ENCODE results near the gene C8A.

Gene C8A

GRCh38 chr1:56897150-56898004, 42.8 kb downstream of the C8A start:
- DNase-seq: no peak

DNA sequence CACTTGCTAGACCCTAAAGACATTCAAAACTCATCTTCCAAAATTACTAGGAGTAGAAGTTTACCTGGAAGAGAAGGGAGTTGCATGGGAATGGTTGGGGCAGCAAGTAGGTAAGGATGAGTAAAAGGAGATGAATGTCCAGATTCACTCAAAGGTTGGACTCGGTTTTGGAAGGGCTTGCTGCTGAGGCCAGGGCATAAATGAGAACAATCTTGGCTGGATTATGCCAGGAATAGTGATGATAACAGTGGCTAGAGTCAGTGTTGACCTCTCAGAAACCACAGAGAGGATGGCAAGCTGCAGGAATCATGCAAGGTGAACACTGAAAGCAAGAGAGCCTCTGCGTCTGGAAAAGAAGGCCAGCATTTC, 43.4 kb downstream of the C8A start:
- no peak for DNase-seq

- no peak for DNase-seq
These were observed 44.3 kb downstream of the C8A start for GRCh38 chr1:56898879-56899278.

GRCh38 chr1:56901716-56902115, 47.1 kb downstream of the C8A start:
- DNase-seq: no peak

- DNase-seq: no peak
These were observed 49.2 kb downstream of the C8A start for GRCh38 chr1:56903778-56904177.

DNA sequence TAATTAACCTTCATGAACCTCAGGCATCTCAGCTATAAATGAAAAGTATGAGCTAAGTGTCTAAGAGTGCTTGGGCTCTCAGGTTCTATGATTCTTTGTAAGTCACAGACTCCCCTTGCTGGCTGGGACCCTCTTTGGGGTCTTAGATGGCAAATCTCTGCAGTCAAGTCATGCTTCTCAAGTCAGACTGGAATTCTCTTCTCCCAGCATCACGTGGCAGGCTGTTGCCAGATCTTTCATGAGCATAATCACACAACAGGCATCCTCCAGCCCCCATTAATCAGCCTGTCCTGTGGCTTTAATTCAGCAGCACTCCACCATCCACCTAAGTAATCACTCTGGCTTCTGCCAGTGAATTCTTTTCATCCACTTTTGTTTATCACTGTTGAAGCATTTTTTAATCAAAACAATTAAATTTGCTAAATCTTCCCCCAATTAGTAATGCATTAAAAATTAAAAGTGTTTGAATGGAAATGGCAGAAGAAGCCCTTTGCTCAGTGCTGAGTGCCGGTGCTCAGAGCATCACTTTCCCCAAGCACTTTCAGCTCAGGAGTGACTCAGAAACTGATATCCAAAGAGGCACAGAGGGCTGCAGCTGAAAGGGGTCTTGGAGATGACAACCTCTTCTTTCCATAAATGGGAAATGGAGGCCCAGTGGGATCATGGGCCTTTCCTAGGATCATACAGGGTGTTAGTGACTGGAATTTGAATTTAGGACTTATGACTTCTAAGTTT, 50.2 kb downstream of the C8A start:
- DNase-seq: no peak

GRCh38 chr1:56905667-56906066, 51.1 kb downstream of the C8A start:
- DNase-seq: no peak

- DNase-seq: no peak
These were observed 54.1 kb downstream of the C8A start for GRCh38 chr1:56908619-56909221.

- no peak for DNase-seq
These were observed 55.9 kb downstream of the C8A start for GRCh38 chr1:56910441-56910985.

DNA sequence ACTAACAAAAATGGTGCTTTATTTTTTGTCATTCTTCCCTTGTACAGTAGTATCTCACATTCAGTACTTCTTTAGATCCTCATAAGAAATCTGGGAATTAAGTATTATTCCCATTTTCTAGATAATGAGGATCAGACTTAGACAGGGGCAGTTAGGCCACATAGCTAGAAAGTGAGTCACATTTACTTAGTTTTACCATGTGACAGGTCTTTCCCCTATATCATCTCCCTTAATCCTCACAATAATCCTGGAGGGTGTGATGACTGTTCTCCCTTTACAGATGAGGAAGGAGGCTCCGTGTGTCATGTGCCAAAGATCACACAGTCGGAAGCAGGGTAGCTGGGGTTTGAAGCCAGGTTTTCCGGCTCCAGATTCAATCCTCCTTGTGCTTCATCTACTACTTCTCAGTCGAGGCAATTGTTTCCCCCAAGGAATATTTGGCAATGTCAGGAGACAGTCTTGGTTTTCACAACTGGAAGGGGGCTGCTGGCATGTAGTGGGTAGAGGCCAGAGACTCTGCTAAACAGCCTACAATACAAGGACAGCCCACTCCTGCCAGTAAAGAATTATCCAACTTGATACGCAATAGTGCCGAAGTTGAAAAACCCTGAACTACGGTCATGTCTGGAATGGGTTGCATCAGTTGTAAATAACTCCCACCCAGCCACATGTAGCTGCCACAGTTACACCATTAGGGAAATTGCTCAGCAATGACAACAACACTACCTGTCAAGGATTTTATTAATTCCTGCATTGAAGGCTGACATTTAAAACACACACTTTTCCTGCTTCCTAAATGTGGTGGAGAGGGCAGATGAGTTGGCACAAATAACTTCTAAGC, 56.7 kb downstream of the C8A start:
- no peak for DNase-seq

GRCh38 chr1:56912325-56912724, 57.7 kb downstream of the C8A start:
- DNase-seq: no peak

- DNase-seq: no peak
These were observed 61.4 kb downstream of the C8A start for GRCh38 chr1:56915960-56916359.

GRCh38 chr1:56916630-56917029, 62.0 kb downstream of the C8A start:
- DNase-seq: no peak

DNA sequence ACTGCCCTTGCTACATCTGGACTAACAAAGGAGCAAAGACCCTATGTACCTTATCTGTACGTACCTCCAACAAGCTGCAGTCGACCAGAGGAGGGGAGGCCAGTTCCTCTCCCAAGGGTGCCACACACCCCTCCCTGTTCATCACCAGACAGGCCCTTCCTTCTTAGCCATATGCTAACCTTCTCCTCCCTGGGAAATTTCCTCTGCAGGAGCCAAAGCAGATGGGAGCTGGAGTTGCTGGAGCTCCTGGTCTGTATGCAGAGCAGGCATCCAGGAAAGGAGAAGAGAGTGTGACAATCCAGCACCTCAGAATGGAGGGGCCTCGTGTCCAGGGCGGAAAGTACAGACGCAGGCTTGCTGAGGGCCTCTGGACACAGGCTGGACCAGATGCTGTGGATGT, 62.8 kb downstream of the C8A start:
- DNase-seq: no peak

DNA sequence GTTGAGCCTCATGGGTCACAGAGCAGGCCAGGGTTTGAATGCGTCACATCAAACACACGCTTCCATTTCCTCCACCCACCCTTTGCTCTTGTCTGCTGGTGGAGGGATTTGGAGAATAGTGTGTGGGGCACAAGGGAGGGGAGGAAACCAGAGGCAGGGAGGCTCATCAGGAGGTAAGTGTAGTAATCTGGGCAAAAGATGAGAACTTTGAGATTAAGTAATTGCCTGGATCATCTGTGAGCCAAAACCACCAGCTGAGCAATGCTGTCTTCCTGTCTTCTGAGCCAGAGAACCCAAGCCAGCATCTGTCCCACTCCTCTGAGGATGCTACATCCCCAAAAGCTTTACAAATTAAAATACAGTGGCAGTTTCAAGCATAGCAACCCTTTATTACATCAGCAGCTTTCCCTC, 66.0 kb downstream of the C8A start:
- no peak for DNase-seq

DNA sequence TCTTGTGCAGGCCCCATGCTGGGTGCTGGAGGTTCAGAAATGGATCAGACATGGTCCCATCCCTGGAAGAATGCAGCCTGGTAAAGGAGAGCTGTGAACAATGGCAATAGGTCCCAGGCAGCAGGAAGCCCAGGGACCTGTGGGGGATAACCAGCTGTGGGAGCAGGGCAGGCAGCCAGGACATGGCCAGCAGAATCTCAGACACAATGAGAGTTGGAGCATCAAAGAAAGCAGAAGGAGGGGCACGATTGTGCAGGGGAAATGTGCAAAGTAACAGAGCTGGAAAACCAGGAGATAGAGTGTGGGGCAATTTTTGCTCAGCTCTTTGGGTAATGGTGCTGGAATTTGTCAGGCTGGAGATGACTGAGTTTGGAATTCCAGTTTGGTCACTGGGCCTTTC, 66.9 kb downstream of the C8A start:
- DNase-seq: no peak

DNA sequence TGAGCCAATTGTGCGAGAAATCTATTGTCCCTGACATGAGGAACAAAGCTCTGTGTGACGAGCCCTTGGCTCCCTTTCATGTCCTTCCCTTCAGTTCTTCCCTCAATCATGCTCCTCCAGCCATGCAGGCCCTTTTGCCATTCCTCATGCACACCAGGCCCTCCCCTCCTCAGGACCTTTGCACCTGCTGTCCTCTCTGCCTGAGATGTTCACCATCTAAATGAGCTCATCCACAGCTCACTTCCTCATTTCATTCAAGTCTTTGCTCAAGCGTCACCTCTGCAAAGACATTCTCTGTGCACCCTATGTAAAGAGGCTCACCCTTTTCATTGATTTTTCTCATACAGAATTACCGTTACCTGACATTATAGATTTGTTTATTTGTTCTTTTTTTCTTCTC, 67.5 kb downstream of the C8A start:
- no peak for DNase-seq

DNA sequence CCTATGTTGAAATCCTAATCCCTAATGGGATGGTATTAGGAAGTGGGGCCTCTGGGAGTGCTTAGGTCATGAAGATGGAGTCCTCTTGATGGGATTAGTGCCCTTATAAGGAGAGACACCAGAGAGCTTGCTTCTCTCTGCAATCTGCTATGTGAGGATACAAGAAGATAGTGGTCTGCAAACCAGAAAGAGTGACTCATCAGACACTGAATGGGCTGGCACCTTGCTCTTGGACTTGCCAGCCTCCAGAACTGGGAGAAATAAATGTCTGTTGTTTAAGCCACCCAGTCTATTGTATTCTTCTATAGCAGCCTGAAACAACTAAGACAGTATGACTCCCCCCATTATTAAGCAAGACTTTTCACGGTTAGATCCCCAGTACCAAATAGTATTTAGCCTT, 67.9 kb downstream of the C8A start:
- no peak for DNase-seq

DNA sequence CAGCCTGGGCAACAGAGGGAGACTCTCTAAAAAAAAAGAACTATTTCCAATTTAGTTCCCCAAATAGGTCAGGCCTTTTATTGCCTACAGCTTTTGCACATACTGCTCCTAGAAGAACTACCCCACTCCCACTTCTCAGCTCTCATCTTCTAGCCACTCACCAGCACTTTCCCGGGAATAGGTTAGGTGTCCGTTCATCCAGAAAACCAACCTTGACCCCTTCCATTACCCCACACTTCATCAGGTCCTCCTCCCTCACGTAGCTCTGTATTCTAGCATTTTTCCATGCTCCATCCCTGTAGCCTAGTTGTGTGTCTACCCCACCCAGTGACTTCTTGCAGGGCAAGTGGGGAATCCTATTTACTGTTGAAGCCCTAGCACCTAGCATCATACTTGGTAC, 68.6 kb downstream of the C8A start:
- DNase-seq: no peak

DNA sequence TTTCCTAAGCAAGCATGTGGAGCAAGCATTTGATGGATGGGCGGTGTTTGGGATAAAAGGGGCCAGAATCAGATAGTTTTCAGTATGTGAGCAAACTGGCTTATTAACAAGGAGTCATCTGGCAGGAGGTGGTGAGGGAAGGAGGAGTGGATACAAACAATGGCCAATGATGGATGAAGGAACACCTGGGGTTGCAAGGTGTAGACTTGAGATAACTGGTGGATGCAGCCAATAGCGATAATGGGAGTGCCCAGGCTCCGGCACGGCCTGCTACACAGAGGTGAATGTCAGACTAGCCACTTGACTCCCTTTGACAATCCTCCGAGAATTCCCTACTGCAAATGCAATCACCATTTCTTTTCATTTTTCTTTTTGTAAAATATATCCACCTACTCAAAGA, 69.5 kb downstream of the C8A start:
- no peak for DNase-seq

DNA sequence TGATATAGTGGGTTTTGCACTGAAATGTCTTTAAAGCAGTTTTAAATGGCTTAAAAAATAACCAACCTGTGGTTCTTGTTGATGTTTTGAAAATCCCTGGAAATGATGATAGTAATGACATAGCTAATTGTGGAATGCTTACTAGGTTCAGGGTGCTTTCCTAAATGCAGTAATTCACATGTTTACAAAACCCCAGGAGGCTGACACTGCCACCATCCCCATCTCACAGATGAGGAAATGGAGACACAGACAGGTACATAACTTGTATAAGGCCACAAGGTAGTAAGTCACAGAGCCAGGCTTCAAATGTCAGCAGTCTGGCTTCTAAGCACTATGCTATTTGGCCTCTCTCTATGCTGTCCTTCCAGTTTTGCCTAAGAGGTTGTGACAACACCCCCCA, 70.6 kb downstream of the C8A start:
- DNase-seq: no peak

GRCh38 chr1:56927171-56927570, 72.6 kb downstream of the C8A start:
- DNase-seq: no peak

- DNase-seq: no peak
These were observed 73.4 kb downstream of the C8A start for GRCh38 chr1:56927986-56928385.
